ENCODE measurements around the gene C9orf50.

DNA sequence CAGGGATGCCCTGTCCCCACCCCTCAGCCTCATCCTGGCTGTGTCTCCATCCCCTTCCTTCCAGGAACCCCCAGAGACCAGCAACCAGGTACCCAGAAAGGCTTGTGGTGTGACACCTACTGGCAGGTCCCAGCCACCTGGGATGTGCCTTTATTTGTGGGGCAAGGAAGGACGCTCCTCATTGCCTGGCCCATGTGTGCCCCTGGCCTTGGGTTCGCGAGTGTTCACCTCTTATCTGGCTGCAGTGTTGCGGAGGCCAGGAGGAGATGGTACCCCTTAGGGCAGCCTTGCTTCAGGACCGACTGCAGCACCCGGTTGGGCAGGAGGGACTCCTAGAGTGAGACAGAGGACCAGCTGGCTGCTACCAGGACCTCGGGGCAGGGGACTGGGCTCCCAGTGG lies 8.8 kb downstream of the C9orf50 start:
- TF ChIP-seq MYC (IDR thresholded peaks at IDR 0.05; ENCODE audit: low read depth, low read length) (no peak), POLR2A (IDR thresholded peaks at IDR 0.05; ENCODE audit: extremely low read depth, insufficient read length) (no peak)
- TF ChIP-seq, protein P1, sequence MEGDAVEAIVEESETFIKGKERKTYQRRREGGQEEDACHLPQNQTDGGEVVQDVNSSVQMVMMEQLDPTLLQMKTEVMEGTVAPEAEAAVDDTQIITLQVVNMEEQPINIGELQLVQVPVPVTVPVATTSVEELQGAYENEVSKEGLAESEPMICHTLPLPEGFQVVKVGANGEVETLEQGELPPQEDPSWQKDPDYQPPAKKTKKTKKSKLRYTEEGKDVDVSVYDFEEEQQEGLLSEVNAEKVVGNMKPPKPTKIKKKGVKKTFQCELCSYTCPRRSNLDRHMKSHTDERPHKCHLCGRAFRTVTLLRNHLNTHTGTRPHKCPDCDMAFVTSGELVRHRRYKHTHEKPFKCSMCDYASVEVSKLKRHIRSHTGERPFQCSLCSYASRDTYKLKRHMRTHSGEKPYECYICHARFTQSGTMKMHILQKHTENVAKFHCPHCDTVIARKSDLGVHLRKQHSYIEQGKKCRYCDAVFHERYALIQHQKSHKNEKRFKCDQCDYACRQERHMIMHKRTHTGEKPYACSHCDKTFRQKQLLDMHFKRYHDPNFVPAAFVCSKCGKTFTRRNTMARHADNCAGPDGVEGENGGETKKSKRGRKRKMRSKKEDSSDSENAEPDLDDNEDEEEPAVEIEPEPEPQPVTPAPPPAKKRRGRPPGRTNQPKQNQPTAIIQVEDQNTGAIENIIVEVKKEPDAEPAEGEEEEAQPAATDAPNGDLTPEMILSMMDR (IDR thresholded peaks at IDR 0.05; ENCODE audit: low read depth, low read length): no peak
- TF ChIP-seq, protein P2, sequence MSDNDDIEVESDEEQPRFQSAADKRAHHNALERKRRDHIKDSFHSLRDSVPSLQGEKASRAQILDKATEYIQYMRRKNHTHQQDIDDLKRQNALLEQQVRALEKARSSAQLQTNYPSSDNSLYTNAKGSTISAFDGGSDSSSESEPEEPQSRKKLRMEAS (IDR thresholded peaks at IDR 0.05; ENCODE audit: low read depth, low read length): no peak

Measured in NB4 (cell line).